HEK293T (cell line): ENCODE data around the gene ANXA5.

Experiments
- CTCF ChIA-PET: fragments of 350-600 bp; formaldehyde crosslinking; extraction: SDS; loops from one replicate; lab custom pipeline; 2021; ENCODE audit warnings: antibody characterized with exemption, inconsistent platforms; lab: Yijun Ruan, JAX
- POLR2A ChIA-PET: fragments of 350-600 bp; formaldehyde crosslinking; extraction: SDS; loops from one replicate; lab custom pipeline; 2020; ENCODE audit warnings: antibody characterized with exemption, inconsistent platforms; lab: Yijun Ruan, JAX
- DNase-seq: peaks from one replicate; pipeline ENCODE4 v3.0.0; 2012; ENCODE audit warnings: mixed read lengths; ENCODE audit errors: extremely low spot score
- ARNT ChIP-seq: fragments of 450-650 bp; IDR thresholded peaks from 2 replicates; pipeline ENCODE4 v1.6.1; 2017; ENCODE audit warnings: mild to moderate bottlenecking
- BHLHE40 ChIP-seq: fragments of 450-650 bp; IDR thresholded peaks from 2 replicates; pipeline ENCODE4 v1.6.1; 2016; ENCODE audit warnings: mild to moderate bottlenecking, moderate library complexity, borderline replicate concordance
- CTBP1 ChIP-seq: fragments of 450-650 bp; IDR thresholded peaks from 2 replicates; pipeline ENCODE4 v1.6.1; 2016; ENCODE audit warnings: borderline replicate concordance
- ELF4 ChIP-seq: fragments of 450-650 bp; IDR thresholded peaks from 2 replicates; pipeline ENCODE4 v1.6.1; 2017; ENCODE audit warnings: antibody characterized with exemption
- FOXA1 ChIP-seq: fragments of 450-650 bp; IDR thresholded peaks from 2 replicates; pipeline ENCODE4 v1.6.1; 2016; ENCODE audit warnings: mild to moderate bottlenecking
- FOXK2 ChIP-seq: fragments of 450-650 bp; IDR thresholded peaks from 2 replicates; pipeline ENCODE4 v1.6.1; 2016; ENCODE audit warnings: mild to moderate bottlenecking
- FOXM1 ChIP-seq: fragments of 450-650 bp; IDR thresholded peaks from 2 replicates; pipeline ENCODE4 v1.6.1; 2017; ENCODE audit warnings: mild to moderate bottlenecking, borderline replicate concordance
- HDGF ChIP-seq: fragments of 450-650 bp; IDR thresholded peaks from 2 replicates; pipeline ENCODE4 v1.6.1; 2017; ENCODE audit warnings: antibody characterized with exemption, borderline replicate concordance
- L3MBTL2 ChIP-seq: fragments of 450-650 bp; conservative IDR thresholded peaks from 2 replicates; pipeline ENCODE4 v1.6.1; 2016; ENCODE audit warnings: mild to moderate bottlenecking
- LEF1 ChIP-seq: fragments of 450-650 bp; IDR thresholded peaks from 2 replicates; pipeline ENCODE4 v1.6.1; 2017; ENCODE audit warnings: mild to moderate bottlenecking, borderline replicate concordance
- NFRKB ChIP-seq: fragments of 450-650 bp; IDR thresholded peaks from 2 replicates; pipeline ENCODE4 v1.6.1; 2016; ENCODE audit warnings: mild to moderate bottlenecking, moderate library complexity
- SP1 ChIP-seq: fragments of 450-650 bp; IDR thresholded peaks from 2 replicates; pipeline ENCODE4 v1.6.1; 2017
- SUZ12 ChIP-seq: fragments of 450-650 bp; IDR thresholded peaks from 2 replicates; pipeline ENCODE4 v1.6.1; 2016; ENCODE audit warnings: mild to moderate bottlenecking
- TARDBP ChIP-seq: fragments of 450-650 bp; IDR thresholded peaks from 2 replicates; pipeline ENCODE4 v1.6.1; 2016
- ZNF384 ChIP-seq: fragments of 450-650 bp; IDR thresholded peaks from 2 replicates; pipeline ENCODE4 v1.6.1; 2016
- TF ChIP-seq, protein P1 (sequence below): fragments of 450-650 bp; IDR thresholded peaks from 2 replicates; pipeline ENCODE4 v1.6.1; 2016

ANXA5 gene

DNA sequence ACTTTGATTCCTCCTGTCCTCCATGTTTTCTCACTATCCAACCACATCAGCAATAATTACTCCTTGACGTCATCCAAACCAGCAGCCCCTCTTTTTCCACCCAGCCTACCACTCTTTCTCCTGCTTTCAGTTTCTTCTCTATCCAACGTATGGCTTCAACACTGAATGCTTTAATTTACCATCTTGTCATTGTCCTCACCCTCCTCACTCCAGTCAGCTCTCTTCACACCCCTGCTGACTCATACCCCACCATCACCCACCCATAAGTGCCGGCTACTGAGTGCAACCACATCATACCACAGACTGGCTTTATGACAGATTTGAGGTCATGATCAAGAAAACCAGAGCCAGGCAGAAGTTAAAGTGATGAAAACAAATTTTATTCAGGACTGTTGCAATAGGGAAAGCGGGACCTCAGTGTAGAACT, 9.8 kb upstream of the ANXA5 start:
- CTCF ChIA-PET: no interaction called here
- TF ChIP-seq TARDBP (no peak), LEF1 (no peak), HDGF (no peak), FOXA1 (no peak), FOXM1 (no peak), ZNF384 (no peak), NFRKB (no peak), SP1 (no peak), BHLHE40 (no peak), ELF4 (no peak), FOXK2 (no peak), SUZ12 (no peak), ARNT (no peak), L3MBTL2 (no peak)
- TF ChIP-seq, protein P1, sequence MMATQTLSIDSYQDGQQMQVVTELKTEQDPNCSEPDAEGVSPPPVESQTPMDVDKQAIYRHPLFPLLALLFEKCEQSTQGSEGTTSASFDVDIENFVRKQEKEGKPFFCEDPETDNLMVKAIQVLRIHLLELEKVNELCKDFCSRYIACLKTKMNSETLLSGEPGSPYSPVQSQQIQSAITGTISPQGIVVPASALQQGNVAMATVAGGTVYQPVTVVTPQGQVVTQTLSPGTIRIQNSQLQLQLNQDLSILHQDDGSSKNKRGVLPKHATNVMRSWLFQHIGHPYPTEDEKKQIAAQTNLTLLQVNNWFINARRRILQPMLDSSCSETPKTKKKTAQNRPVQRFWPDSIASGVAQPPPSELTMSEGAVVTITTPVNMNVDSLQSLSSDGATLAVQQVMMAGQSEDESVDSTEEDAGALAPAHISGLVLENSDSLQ: no peak
- POLR2A ChIA-PET: no interaction called here
- no peak for DNase-seq

DNA sequence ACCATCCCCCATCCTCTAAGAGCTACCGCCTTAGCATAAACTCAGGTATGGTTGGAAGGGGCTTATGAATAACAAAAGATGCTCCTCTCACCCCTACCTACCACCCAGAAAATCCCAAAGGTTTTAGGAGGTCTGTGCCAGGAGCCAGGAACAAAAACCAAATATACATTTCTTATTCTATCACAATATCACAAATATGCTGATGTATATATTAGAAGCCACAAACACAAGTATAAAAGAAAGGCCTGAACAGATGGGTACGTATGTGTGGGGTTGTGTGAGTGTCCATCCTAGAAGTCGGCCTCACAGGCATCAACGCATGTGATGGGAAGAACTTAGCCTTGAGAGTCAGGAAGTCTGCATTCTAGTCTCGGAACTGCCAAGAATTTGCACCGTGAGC, 8.7 kb upstream of the ANXA5 start:
- CTCF ChIA-PET: no interaction called here
- no peak for DNase-seq
- TF ChIP-seq ARNT: no peak
- TF ChIP-seq SUZ12: no peak
- no peak for TF ChIP-seq FOXM1
- TF ChIP-seq BHLHE40: no peak
- no peak for TF ChIP-seq SP1
- TF ChIP-seq L3MBTL2: no peak
- no peak for TF ChIP-seq FOXA1
- no peak for TF ChIP-seq TARDBP
- TF ChIP-seq HDGF: no peak
- no peak for TF ChIP-seq CTBP1
- TF ChIP-seq, protein P1: no peak
- no peak for TF ChIP-seq ZNF384
- TF ChIP-seq LEF1: no peak
- TF ChIP-seq FOXK2: no peak
- TF ChIP-seq ELF4: no peak
- TF ChIP-seq NFRKB: no peak
- POLR2A ChIA-PET: interaction anchor here (0.6 to 1.4 kb wide), 2 partner anchors 9 to 506 kb away, joined by 3 read pairs; no protein-coding TSS in a partner anchor

DNA sequence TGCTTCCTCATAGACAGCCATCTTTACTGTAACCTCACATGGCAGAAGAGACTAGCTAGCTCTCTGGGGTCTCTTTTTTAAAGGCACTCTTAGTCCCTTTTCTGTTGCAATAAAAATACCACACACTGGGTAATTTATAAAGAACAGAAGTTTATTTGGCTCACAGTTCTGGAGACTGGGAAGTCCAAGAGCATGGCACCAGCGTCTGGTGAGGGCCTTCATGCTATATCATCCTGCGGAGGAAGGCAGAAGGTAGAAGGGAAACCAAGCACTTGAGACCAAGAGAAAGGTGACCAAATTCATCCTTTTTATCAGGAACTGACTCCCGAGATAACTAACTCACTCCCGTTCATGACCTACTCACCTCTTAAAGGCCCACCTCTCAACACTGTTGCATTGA, 5.4 kb upstream of the ANXA5 start:
- CTCF ChIA-PET: no interaction called here
- DNase-seq: no peak
- TF ChIP-seq NFRKB: no peak
- no peak for TF ChIP-seq SUZ12
- TF ChIP-seq CTBP1: no peak
- TF ChIP-seq ARNT: no peak
- TF ChIP-seq FOXA1: no peak
- TF ChIP-seq ZNF384: no peak
- TF ChIP-seq L3MBTL2: no peak
- TF ChIP-seq SP1: no peak
- TF ChIP-seq TARDBP: no peak
- TF ChIP-seq ELF4: no peak
- TF ChIP-seq HDGF: no peak
- POLR2A ChIA-PET: no interaction called here

DNA sequence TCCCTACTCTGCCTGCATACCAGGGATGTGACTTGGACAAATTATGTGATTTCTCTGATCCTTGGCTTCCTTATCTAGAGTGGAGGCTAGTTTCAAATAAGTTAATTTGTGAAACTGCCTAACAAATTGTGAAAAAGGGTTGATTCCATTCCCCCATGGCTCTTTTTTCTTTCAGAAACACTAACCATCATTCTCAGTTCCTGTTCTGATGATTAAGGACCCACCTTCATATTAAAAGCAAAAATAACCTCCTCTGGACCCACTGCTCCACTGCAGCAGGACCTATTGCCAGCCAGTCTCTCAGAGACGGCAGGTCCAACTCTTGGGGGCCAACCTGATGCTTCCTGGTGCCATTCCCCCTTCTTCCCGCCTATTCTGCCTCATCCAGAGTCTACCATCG, 4.5 kb upstream of the ANXA5 start:
- TF ChIP-seq HDGF (no peak), FOXM1 (no peak), NFRKB (no peak), CTBP1 (no peak), L3MBTL2 (no peak), BHLHE40 (no peak)
- TF ChIP-seq, protein P1: no peak
- ChIA-PET POLR2A (interaction anchor here (1.4 kb wide), 1 partner anchor 10 kb away, joined by 3 read pairs; no protein-coding TSS in a partner anchor), CTCF (interaction anchor here (0.7 kb wide), 1 partner anchor 42 kb away, joined by 3 read pairs; no protein-coding TSS in a partner anchor)
- DNase-seq: no peak

DNA sequence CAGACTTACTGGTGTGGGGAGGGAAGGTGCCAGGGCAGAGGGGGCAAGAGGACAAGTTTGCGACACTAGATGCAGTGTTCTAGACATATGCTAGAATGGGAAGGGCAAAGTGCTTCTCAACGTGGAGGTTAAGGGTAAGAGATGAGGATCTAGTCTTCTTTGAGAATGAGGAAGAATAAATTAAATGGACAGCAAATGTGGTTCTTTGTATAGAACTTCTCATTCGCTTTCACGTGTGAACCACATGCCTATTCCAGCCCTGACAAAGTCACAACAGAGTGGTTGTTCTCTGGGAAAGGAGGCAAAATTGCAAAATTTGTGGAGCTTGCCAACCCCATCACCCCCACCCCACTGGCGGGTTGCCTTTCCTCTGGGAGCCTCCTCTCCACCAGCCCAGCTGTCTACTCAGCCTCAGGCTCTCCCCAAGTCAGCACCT, 1.5 kb upstream of the ANXA5 start:
- CTCF ChIA-PET: no interaction called here
- no peak for DNase-seq
- TF ChIP-seq L3MBTL2 (no peak), HDGF (no peak), LEF1 (no peak), ARNT (no peak), ZNF384 (no peak), FOXA1 (no peak), SUZ12 (no peak), FOXM1 (no peak), SP1 (no peak), FOXK2 (no peak), TARDBP (no peak), CTBP1 (no peak), NFRKB (no peak), ELF4 (no peak), BHLHE40 (no peak)
- TF ChIP-seq, protein P1: no peak
- POLR2A ChIA-PET: interaction anchor here (1.0 kb wide), 2 partner anchors 13 to 14 kb away, joined by 3 to 4 read pairs; no protein-coding TSS in a partner anchor
